ENCODE results near the gene RESP18. TPM values are rescaled to one million over a fixed set of nuclear protein-coding genes. Genes with fewer than 3 reads are reported as not detected.
"Not testable (repeated sequence)": the region's sequence is repeated elsewhere in the genome, so short reads cannot be mapped to it uniquely, and the experiment has no call there.

Gene RESP18
- polyA plus RNA-seq, 12 donors = not detected

DNA sequence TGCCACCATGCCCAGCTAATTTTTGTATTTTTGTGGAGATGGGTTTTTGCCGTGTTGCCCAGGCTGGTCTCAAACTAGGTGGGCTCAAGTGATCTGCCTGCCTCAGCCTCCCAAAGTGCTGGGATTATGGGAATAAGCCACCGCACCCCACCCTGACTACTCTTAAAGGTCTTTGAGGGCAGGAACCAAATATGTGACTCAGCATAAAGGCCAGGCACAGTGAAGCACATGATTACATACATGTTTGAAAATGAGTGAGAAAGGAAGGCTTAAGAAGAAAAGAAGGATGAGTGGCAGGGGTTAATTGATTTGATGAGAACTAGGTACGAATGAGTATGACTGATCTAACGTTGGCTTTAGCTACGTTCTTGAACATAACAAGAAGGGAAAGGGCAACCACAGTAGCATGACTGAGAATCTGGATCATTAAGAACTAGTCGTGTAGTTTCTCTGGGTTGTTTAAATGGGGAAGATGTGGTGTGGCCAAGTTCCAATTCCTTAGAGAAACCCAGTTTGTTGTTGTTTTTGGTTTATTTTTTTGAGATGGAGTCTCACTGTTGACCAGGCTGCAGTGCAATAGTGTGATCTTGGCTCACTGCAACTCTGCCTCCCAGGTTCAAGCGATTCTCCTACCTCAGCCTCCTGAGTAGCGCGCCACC lies 6.8 kb downstream of the RESP18 start:
- DNase-seq = no peak

DNA sequence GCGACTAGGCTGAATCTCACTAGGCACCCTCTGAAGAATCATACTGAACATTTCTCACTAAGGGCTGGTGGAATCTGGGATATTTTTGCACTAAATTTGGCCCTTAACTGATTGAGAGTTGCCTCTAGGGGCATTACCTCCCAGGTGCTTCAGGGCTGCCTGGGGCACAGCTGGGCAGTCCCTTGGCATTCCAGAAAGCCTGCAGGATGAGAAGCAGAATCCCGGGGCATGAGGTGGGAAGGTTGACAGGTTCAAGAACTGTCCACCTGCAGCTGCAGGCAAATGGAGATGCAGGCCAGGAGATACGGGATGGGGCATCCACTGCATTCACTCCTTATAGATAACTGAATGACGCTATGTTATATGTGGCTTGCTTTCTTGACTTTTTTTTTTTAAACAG lies 7.4 kb downstream of the RESP18 start:
- no peak for DNase-seq

DNA sequence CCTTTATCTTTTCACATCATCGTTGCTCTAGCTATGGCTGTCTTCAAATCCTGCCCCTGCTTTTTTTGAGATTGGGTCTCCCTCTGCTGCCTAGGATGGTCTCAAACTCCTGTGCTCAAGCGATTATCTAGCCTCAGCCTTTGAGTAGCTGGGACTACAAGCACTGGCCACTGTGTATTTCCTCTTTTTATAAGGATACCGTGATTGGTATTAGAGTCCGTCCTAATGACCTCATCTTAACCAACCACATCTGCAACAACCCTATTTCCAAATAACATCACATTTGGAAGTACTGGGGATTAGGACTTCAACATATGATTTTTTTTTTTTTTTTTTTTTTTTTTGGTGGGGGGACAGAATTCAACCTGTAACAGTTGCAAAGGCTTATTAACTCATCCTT lies 9.1 kb downstream of the RESP18 start:
- DNase-seq = no peak

DNA sequence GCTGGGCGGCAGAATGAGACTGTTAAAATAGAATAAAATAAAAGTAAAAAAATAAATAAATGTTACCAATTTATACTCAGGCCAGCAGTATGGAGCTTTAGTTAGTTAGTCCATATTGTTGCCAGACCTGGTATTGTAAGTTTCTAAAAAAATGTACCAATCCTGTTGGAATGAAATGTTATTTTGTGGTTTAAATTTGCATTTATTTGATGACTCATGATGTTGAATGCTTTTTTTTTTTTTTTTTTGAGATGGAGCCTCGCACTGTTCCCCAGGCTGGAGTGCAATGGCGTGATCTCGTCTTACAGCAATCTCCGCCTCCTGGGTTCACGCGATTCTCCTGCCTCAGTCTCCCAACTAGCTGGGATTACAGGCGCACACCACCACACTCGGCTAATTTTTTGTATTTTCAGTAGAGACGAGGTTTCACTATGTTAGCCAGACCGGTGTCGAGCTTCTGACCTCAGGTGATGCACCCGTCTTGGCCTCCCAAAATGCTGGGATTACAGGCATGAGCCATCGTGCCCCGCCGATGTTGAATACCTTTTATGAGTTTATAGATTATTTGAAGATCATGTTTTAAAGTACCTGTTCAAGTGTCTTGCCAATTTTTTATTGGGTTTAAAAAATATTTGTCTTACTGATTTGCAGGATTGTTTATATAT lies 17.6 kb downstream of the RESP18 start:
- no peak for DNase-seq

DNA sequence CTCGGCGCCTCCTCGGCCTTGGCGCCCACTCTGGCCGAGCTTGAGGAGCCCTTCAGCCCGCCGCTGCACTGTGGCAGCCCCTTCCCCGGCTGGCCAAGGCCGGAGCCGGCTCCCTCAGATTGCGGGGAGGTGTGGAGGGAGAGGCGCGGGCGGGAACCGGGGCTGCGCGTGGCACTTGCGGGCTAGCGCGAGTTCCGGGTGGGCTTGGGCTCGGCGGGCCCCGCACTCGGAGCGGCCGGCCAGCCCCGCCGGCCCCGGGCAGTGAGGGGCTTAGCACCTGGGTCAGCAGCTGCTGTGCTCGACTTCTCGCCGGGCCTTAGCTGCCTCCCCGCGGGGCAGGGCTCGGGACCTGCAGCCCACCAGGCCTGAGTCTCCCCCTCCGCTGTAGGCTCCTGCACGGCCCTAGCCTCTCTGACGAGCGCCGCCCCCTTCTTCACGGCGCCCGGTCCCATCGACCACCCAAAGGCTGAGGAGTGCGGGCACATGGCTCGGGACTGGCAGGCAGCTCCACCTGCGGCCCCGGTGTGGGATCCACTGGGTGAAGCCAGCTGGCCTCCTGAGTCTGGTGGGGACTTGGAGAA lies 19.8 kb downstream of the RESP18 start:
- not testable (repeated sequence) for DNase-seq

DNA sequence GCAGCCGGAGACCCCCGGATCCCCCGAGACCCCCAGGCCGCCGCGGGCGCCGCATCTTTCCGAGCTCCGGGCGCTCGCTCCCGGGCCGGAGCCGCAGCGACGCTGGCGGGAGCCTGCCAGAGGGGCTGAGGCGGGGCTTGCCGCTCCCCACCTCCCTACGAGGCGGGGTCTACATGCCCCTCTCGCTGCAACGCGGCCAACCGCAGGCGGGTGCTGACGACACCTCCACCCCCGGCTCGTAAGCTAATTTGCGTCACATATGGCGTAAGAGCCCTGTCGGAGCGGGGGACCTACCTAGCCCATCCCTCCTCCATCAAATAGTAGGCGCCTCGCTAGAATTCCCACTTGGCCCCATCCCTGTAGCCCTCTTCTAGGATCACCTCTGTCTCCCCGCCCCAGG lies 23.3 kb downstream of the RESP18 start, which contains the start of gene PTPRN:
TSS of gene PTPRN (minus strand) at position 124 of the 400 bp plus-strand sequence. CDS start at position 55, 69 bp downstream.
- no peak for DNase-seq

DNA sequence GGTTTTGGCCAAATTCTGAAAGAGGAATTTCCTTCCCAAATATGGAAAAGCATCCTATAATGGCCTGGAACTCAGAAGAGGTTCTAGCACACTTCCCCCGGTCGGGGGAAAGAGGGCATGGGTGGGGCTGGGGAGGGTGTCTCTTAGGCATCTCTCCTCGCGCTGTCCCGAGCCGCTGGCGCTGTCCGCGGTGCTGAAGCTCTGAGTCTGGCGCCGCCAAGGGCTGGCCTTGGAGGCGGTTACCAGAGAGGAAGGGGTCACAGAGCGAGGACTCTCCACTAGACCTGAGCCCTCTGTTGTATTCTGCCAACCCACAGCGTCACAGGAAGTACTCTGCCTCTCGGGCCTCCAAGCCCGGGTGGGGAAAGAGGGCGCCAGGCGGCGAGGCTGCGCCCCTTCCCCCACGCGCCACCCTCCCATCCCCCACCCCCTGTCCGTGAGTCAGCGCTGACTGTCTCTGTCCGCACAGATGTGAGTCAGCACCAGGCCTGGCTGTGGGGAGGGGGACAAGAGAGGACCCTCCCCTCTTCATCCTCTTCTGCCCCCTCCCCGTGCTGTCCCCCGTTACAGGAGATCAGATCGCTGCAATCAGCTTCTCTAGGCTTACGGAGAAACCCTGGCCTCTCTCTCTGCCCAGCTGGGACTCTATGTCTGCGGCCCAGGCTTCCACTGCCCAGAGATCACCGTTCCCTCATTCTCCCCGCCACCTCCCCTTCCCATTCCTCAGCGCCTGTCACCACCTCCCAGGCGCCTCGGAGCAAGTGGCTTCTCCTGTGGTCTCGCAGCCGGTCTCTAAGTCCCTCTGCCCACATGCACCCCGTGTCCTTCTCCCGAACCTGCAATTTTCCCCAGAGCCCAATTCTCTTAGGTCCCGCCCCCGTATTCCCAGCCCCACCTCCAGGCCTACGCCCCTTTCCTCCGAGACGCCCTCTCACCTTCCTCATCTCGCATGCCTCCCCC lies 24.1 kb downstream of the RESP18 start:
- peak; percentile 70 for DNase-seq

DNA sequence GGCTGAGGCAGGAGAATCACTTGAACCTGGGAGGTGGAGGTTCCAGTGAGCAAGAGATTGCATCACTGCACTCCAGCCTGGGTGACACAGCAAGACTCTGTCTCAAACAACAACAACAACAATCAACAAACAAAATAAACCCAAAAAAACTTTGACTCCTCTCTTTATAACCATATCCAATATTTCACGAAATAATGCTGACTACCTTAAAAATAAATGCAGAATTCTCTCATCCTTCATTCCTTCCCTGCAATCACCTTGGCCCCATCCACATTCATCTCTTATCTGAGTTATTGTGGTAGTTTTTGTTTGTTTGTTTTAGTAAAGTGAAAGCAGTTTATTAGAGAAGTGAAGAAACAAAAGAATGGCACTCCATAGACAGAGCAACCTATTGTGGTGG lies 26.5 kb downstream of the RESP18 start:
- DNase-seq = no peak

DNA sequence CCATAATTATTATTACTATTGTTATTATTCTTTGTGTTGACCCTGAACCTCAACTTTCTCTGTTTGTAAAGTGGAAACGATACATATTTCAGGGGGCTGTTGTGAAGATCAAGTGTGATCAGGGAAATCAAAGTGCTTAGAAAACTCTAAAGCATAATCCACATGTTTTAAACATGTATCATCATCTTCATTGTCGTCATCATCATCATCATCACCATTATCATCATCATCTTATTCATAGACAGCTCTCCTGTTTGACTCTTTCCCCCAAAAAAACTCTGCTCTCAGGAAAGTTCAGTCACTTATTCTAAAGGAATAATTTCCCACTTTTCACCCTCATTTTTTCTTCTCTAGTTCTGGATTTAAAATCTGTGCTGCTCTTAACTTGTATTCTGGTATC lies 28.3 kb downstream of the RESP18 start:
- DNase-seq = no peak

DNA sequence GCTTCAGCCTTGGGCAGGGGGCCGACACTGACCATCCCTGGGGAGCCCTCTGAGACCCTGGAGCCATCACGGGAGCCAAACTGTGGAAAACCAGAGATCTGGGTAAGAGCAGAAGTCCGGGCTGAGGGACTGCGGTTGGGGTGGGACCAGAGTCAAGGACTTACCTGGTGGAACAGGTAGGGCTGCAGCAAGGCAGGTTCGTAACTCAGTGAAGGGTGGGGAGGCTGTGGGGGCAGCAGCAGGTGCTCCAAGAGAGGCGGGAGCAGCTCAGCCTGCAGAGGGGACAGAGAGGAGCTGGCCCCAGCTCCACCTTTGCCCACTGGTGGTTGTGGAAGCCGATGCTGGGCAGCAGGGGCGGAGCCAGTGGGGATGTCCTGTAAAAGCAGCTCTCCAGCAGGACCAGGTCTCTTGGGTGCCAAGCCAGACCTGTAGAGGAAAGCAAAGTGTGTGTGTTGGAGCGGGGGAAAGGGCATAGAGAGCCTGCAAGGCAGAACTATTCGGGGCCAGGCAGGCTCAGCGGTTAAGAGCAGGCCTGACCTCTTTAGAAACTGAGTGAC lies 30.1 kb downstream of the RESP18 start:
- DNase-seq = no peak

DNA sequence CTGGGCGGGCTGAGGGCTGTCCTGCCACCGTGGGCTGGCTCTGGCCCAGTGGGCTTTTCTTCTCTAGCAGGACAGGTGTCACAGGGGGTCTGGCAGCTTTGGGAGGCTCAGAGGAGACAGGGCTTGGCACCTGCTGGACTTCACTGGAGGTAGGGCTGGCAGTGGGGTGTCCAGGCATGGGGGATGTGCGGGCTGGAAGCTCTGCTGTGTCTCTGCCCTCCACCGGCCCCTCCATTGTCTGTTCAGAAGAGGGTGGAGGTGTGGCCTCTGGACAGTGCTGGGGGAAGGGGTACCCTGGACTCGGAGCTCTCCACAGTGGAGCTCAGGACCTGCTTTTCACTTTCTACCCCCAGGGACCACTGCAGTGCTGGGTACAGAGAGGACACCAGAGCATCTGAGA lies 32.5 kb downstream of the RESP18 start:
- no peak for DNase-seq

DNA sequence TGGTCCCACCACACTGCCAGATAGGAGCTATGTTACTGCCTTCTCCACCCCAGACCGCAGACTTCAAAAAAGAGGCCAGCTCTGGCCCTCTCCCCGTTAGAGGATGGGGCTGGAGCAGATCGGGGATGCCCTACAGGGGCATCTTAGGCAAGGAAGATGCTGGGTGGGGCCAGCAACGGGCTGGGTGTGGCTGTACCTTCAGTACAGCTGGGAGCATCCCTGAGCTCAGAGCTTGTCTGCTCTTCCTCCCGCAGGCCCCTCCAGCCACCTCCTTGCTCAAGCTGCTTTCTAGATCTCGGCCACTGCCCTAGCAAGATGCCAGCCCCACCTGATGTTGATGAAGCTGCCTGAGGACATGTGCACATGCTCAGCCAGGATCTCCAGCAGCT lies 33.2 kb downstream of the RESP18 start:
- no peak for DNase-seq

DNA sequence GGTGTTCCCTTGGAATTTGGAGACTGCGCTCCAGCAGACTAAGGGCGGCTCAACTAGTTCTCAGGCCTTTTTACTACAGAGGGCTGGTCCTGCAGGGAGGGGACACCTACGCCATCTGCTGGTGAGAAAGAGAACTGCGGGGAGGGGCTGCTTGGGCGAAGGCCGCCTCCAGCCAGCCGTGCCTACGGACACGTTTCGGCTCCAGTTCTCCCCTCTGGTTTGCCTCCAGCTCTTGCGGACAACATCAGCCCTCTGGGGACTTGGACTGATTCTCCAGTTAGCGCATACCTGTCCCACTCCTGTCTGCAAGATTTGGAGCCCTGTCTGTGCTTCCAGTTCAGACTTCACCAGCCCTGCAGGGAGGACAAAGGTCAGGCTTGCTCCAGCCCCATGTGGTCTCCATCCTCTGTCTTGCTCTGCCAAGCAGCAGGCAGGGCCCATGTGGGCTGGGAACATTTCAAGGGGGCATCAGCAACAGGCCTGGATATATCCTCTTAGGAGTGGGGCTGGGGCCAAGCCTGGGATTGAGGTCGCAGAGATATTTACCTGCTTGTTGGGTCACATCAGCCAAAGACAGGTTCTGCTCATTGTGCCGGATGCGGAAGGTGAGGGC lies 33.7 kb downstream of the RESP18 start:
- DNase-seq = peak; percentile 86

DNA sequence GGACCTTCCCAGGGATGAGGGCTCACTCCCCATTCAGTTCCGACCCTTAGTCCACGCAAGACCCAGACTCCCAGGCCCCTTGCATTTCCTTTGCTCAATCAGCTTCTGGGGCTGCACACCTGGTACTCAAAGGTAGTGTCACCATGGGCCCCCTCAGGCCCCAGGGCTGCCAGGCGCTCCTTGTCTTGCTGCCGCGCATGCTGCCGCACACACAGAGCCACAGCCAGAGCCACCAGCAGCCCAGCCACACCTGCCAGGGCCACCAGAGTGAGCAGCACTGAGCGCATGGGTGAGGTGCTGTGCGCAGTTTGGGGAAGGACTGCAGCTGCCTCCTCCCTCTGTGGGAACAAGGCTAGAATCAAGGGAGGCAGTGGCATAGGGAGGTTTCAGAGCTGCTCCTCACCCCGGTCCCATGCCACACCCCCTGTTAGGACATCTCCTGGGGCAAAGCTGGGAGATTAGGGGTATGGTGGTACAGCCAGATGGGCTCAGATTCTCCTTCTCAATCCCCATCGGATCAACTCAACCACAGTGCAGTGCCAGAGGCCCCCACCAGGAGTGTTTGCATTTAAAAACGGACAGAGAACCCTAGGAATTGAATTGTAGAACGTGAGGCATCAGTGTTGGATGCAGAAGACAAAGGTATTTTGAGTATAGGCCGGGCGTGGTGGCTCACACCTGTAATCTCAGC lies 34.6 kb downstream of the RESP18 start:
- no peak for DNase-seq

DNA sequence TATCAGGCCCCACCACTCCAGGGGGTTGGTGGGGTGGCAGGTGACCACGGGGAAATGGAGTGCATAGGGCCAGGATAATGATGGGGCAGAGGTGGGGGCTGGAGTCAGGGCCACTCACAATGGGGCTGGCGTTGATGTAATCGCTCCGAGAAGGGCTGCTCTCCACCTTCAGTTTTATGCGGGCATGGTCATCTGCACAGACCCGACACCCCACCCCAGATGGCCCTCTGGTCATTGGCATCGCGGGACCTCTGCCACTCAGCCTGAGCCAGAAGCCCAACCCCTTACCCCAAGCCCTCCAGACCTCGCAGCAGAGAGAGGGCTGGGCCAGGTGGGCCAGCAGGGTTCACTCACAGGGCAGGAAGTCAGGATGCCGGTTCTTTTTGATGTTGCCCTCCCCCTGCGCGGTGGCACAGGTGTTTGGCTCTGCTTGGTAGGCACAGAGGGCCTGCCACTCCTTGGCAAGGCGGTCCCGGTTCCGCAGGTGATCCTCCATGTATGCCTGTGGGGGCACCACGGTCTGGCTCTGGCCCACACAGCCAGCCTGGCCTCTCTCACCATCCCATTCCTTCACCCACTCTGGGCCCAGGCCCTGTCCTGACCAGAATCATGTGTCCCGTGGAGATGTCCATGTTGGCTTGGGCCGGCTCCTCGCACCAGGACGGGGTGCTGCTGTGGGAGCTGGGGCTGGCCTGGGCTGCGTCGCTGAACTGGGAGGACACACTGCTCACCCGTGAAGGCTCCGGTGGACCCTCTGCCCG lies 35.7 kb downstream of the RESP18 start:
- DNase-seq = no peak

DNA sequence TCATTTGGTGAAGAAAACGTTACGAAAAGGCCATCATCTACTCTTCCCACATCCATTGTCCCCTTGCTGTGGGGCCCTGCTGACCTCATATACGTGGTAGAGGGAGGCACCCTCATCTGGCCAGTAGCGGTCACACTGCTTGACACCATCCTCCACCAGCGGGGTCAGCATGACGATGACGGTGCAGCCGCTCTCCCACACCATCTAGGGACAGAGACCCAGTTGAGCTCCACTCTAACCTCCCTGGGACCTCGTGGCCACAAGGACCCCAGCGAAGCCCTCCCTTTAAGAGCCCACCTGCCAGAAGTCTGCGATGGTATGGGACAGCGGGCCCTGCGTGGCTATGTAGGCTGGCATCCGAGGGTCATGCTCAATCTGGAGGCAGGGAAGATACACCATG lies 36.4 kb downstream of the RESP18 start:
- DNase-seq = no peak

DNA sequence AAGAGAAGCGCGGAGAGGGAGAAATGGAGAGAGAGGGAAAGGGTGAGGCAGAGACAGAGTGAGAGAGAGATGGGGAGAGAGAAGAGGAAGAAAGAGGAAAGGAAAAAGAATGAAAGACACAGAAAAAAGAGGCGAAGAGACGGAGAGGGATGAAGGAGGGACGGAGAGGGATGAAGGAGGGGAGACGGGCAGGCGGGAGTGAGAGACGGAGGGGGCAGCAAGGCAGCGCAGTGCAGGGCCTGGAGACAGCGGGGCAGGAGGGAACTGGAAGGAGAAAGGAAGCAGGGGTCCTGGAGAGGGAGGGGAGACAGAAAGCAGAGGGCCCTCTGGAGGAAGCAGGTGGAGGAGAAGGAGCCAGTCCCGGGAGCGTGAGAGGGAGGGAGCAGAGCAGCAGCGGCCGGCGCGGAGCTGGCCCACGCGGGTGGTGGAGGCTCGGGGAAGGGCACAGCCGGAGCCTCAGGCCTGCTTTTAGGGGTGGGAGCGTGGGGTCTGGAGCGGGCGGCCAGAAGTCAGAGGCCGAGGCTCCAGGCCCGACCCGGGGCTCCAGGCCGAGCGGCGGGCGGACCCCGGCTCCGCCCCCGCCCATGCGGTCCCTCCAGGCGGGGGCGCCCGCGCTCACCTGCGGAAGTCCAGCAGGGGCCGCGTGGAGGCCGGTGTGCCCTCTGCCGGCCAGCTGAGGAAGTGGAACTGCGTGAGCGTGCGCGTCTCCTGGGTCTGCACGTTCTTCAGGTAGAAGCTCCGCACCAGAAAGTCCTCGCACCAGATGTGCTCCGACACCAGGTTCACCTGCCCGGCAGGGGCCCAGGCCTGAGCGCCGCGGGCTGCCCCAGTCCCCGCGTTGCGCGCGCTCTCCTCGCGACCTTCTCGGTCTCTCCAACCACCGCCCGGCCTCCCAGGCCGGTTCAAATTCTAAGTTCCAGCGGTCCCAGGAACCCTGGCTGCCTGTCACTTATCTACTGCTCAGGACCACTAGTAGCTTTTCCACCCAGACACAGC lies 37.9 kb downstream of the RESP18 start:
- DNase-seq = peak; percentile 86

DNA sequence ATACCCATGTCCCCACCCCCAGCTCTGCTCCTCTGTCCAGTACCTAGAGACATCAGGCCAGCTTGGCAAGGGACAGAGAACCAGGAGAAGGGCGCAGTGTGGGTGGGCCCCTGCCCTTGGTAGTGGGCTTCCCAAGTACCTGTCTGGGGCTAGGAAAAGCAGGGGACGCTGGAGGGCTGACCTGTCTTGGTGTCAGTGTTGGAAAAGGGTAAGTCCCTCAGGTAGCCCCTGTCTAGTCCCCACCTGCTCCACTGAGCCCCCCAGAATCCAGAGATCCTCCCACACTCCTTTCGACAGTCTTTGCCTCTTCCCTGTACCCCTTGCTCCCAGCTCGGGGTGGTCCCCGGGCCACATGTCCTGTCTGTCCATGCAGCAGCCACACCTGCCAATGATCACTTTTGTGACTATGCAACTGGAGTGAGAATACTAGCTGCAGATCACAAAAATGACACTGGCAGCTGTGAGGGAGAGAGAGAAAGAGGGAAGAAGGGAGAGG lies 38.8 kb downstream of the RESP18 start:
- no peak for DNase-seq
